Spleen (tissue), 11 donors: ENCODE results near the gene PLCB3. TPM values are rescaled to one million over a fixed set of nuclear protein-coding genes. Genes with fewer than 3 reads are reported as not detected.

ENCODE experiments used
- DNase-seq: peaks from one replicate; pipeline ENCODE4 v3.0.0-alpha.2; 2020
- H3K27ac ChIP-seq, 8 donors: fragments of 200-600 bp; sonication (generic) in 7 of 8; 1 replicate in 4 of 8; 2 replicates in 4 of 8; pipeline versions ENCODE4 v1.5.0 to v1.8.0; 2016 to 2021; ENCODE audit warnings: inconsistent platforms in 4 of 8, mild to moderate bottlenecking in 4 of 8, moderate library complexity in 1 of 8
- H3K27me3 ChIP-seq, 7 donors: fragments of 200-600 bp; sonication (generic) in 6 of 7; replicated peaks in 1 of 7; 1 replicate in 4 of 7; 2 replicates in 3 of 7; pipeline versions ENCODE4 v1.5.0 to v1.8.0; 2016 to 2021; ENCODE audit warnings: inconsistent platforms in 3 of 7, mild to moderate bottlenecking in 1 of 7
- H3K36me3 ChIP-seq, 6 donors: fragments of 200-600 bp; sonication (generic) in 5 of 6; 1 replicate in 4 of 6; 2 replicates in 2 of 6; pipeline versions ENCODE4 v1.5.0 to v1.8.0; 2016 to 2021; ENCODE audit warnings: inconsistent platforms in 2 of 6
- H3K4me1 ChIP-seq, 6 donors: fragments of 200-600 bp; sonication (generic) in 5 of 6; 1 replicate in 3 of 6; 2 replicates in 3 of 6; pipeline versions ENCODE4 v1.5.0 to v1.8.0; 2016 to 2021; ENCODE audit warnings: inconsistent platforms in 3 of 6
- H3K4me3 ChIP-seq, 8 donors: fragments of 200-600 bp; sonication (generic) in 7 of 8; 1 replicate in 4 of 8; 2 replicates in 4 of 8; pipeline versions ENCODE4 v1.5.0 to v1.8.0; 2016 to 2021; ENCODE audit warnings: inconsistent platforms in 4 of 8, mild to moderate bottlenecking in 4 of 8, moderate library complexity in 2 of 8
- H3K9me3 ChIP-seq, 8 donors: fragments of 200-600 bp; sonication (generic) in 7 of 8; 1 replicate in 4 of 8; 2 replicates in 4 of 8; pipeline versions ENCODE4 v1.5.0 to v1.8.0; 2016 to 2021; ENCODE audit warnings: inconsistent platforms in 4 of 8
- POLR2A ChIP-seq, 3 donors: fragments of 450-650 bp; IDR thresholded peaks; one replicate each; pipeline ENCODE4 v1.5.1; 2017; ENCODE audit warnings: antibody characterized with exemption in 3 of 3, mild to moderate bottlenecking in 1 of 3
- POLR2AphosphoS5 ChIP-seq, 3 donors: sonication (generic); formaldehyde crosslinking; IDR thresholded peaks; one replicate each; pipeline ENCODE4 v1.5.1; 2017; ENCODE audit warnings: antibody characterized with exemption in 3 of 3
- WGBS, 5 donors: extraction: QIAGEN DNeasy Blood & Tissue Kit in 3 of 5; methylation state at CpG; one replicate each; pipeline versions ENCODE4 v1.1.5 to v1.1.7; 2013 to 2018; 5-methylcytosine and 5-hydroxymethylcytosine counted together
- intact Hi-C: fragments of 100-400 bp; cut with DNase I; formaldehyde crosslinking; loops from one replicate; pipeline ENCODE4 v1.15.0; 2023; ENCODE audit warnings: low total_unique reads
- polyA plus RNA-seq, 3 donors: library from polyadenylated mRNA; stranded (reverse); fragments of 200-250 nt; gene quantifications; one replicate each; pipeline ENCODE4 v1.2.1, GENCODE V29; 2013
- total RNA-seq, 7 donors: library from RNA; depleted of rRNA in 3 of 7; stranded (reverse); fragments of >200 nt in 3 of 7; fragmentation: NEBNext Ultra II Directional in 4 of 7; extraction: Animal tissue kit (Norgen Biotek cat#: 25700) in 4 of 7; gene quantifications; one replicate each; pipeline versions ENCODE4 v1.1.0 to v1.2.1, GENCODE V29; 2016 to 2021
- TF ChIP-seq, protein P1 (sequence below), 11 experiments: fragments of 200-600 bp in 7 of 11; fragments of 450-650 bp in 4 of 11; sonication (generic) in 4 of 11; IDR thresholded peaks in 8 of 11; conservative IDR thresholded peaks in 3 of 11; 1 replicate in 7 of 11; 2 replicates in 4 of 11; pipeline versions ENCODE4 v1.4.0 to v1.8.0; 2016 to 2021; ENCODE audit warnings: antibody characterized with exemption in 11 of 11, inconsistent platforms in 4 of 11, mild to moderate bottlenecking in 1 of 11
- donor health status: healthy with polysubstance abuse.
- donor health status: DM: no; HTN: no; CAD: no; lungs with moderate emphysema.
- donor health status: DM: no; HTN: no; CAD: no.
- donor health status: Bipolar disorder and iron deficiency.
- donor health status: healthy.
- donor health status: DM: no; HTN: no; CAD: no.
- donor health status: DM: yes; HTN: yes; CAD: no.

The PLCB3 gene
- total and polyA plus RNA-seq, 10 donors: 3.8 to 28.3 (median 21.1) TPM

DNA sequence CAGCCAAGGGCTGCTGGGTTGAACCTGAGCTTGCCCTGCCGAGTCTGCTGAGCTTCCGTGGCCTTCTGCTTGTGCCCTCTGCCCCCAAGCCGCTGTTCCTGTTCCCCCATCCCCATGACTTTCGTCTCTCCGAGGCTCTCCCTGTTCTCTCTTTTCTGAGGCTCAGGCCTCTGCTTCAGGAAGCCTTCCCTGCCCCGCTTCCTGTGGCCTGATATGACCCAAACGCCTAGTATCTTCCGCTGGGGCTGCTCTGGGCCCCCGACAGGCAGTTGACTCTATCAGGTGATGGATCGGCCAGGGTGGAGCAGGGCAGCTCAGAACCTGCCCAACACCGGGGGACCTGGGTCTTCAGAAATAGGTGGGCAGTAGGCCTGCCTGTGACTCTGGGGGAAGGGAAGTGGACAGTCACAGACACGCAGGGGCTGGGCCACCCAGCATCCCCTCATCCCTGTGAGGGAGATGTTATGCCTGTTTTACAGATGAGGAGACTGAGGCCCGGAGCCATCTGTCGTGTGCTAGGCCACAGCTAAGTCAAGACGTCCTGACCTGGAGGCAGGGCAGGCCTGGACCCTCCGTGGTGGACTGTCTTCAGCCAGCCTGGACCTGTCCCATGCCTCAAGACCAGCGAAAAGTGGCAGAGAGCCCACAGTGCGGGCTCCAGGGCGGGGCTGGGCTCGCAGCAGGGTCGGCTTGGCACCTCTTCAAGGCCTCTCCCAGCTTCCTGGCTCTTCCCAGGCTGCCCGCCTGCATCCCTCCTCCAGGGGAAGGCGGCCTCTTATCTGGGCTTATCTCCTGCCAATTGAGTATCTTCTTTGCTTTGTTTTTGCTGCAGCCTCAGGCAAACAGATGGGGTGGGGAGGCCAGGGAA is 16.9 kb downstream of the PLCB3 start:
- H3K4me1 ChIP-seq: peaks cover 27 to 56% (median 39%) of the 10 kb centered on the region in 6 donors
- H3K27me3 ChIP-seq: no peaks in the 10 kb centered on the region
- DNase-seq: peak; percentile 90
- H3K36me3 ChIP-seq: peaks cover 0 to 44% (median 23%) of the 10 kb centered on the region in 6 donors
- peak overlapping the region; percentile 80 to 100 (median 98) for H3K27ac ChIP-seq
- 26 to 42% (median 33%) methylated on average over 13 to 23 of the region's 23 CpGs for WGBS, 5 donors
- TF ChIP-seq POLR2A (IDR thresholded peaks at IDR 0.05) (no peak), POLR2AphosphoS5 (IDR thresholded peaks at IDR 0.05) (peak; percentile 38 to 69 (median 65))
- TF ChIP-seq, protein P1, sequence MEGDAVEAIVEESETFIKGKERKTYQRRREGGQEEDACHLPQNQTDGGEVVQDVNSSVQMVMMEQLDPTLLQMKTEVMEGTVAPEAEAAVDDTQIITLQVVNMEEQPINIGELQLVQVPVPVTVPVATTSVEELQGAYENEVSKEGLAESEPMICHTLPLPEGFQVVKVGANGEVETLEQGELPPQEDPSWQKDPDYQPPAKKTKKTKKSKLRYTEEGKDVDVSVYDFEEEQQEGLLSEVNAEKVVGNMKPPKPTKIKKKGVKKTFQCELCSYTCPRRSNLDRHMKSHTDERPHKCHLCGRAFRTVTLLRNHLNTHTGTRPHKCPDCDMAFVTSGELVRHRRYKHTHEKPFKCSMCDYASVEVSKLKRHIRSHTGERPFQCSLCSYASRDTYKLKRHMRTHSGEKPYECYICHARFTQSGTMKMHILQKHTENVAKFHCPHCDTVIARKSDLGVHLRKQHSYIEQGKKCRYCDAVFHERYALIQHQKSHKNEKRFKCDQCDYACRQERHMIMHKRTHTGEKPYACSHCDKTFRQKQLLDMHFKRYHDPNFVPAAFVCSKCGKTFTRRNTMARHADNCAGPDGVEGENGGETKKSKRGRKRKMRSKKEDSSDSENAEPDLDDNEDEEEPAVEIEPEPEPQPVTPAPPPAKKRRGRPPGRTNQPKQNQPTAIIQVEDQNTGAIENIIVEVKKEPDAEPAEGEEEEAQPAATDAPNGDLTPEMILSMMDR (IDR thresholded peaks at IDR 0.05 in 8 of 11, conservative IDR thresholded peaks at IDR 0.05 in 3 of 11): peak in 2 of 11 experiments; percentile 17 to 25
- H3K9me3 ChIP-seq: no peaks in the 10 kb centered on the region
- H3K4me3 ChIP-seq: peak overlapping the region; percentile 61 to 99 (median 90)
- intact Hi-C loops: no loop called here

GRCh38 chr11:64268893-64269539 is 17.7 kb downstream of the PLCB3 start:
- intact Hi-C loops: no loop called here
- Histone ChIP-seq H3K36me3 (peaks cover 0 to 36% (median 16%) of the 10 kb centered on the region in 6 donors), H3K27ac (peak overlapping the region; percentile 80 to 100 (median 98)), H3K9me3 (no peaks in the 10 kb centered on the region), H3K4me1 (peaks cover 27 to 56% (median 39%) of the 10 kb centered on the region in 6 donors), H3K4me3 (peak overlapping the region; percentile 61 to 99 (median 90)), H3K27me3 (no peaks in the 10 kb centered on the region)
- no peak for TF ChIP-seq POLR2AphosphoS5 (IDR thresholded peaks at IDR 0.05)
- TF ChIP-seq, protein P1 (IDR thresholded peaks at IDR 0.05 in 8 of 11, conservative IDR thresholded peaks at IDR 0.05 in 3 of 11): no peak
- TF ChIP-seq POLR2A (IDR thresholded peaks at IDR 0.05): peak in 1 of 3 donors; percentile 32
- 1 to 5% (median 2%) methylated on average over 17 to 34 of the region's 34 CpGs for WGBS, 5 donors
- DNase-seq: peak; percentile 94

GRCh38 chr11:64269540-64270220 is 18.4 kb downstream of the PLCB3 start:
- peak overlapping the region; percentile 80 to 100 (median 98) for H3K27ac ChIP-seq
- intact Hi-C loops: no loop called here
- peak overlapping the region; percentile 61 to 99 (median 90) for H3K4me3 ChIP-seq
- H3K36me3 ChIP-seq: peaks cover 0 to 30% (median 11%) of the 10 kb centered on the region in 6 donors
- TF ChIP-seq, protein P1 (IDR thresholded peaks at IDR 0.05 in 8 of 11, conservative IDR thresholded peaks at IDR 0.05 in 3 of 11): peak in 6 of 11 experiments; percentile 7 to 36 (median 22)
- TF ChIP-seq POLR2AphosphoS5 (IDR thresholded peaks at IDR 0.05) (peak; percentile 97 to 99 (median 98)), POLR2A (IDR thresholded peaks at IDR 0.05) (peak in 2 of 3 donors; percentile 25 to 33)
- WGBS, 5 donors: 0 to 2% (median 0%) methylated on average over 20 to 58 of the region's 58 CpGs
- H3K27me3 ChIP-seq: no peaks in the 10 kb centered on the region
- H3K9me3 ChIP-seq: no peaks in the 10 kb centered on the region
- peaks cover 27 to 56% (median 39%) of the 10 kb centered on the region in 6 donors for H3K4me1 ChIP-seq
- peak; percentile 99 for DNase-seq
